Cardiac fibroblast (primary cell): ENCODE data around the gene GRID2.

Source experiments
- DNase-seq, 2 donors: peaks; one replicate each; pipeline versions ENCODE4 v3.0.0 to v3.0.0-alpha.2; 2010; ENCODE audit warnings: low read depth in 2 of 2
- H3K4me3 ChIP-seq, 2 donors: replicated peaks in 1 of 2; 1 replicate in 1 of 2; 2 replicates in 1 of 2; pipeline ENCODE4 v1.5.1; 2011; ENCODE audit warnings: low read depth in 2 of 2, low read length in 2 of 2, mild to moderate bottlenecking in 2 of 2, moderate library complexity in 1 of 2
- TF ChIP-seq, protein P1 (sequence below): IDR thresholded peaks from one replicate; pipeline ENCODE4 v1.5.1; 2011; ENCODE audit warnings: low read depth, mild to moderate bottlenecking, low read length, inconsistent platforms

The GRID2 gene

GRCh38 chr4:93730760-93731159, 1427.0 kb downstream of the GRID2 start:
- no peak for DNase-seq
- H3K4me3 ChIP-seq, result no peak overlapping the region
- TF ChIP-seq, protein P1, sequence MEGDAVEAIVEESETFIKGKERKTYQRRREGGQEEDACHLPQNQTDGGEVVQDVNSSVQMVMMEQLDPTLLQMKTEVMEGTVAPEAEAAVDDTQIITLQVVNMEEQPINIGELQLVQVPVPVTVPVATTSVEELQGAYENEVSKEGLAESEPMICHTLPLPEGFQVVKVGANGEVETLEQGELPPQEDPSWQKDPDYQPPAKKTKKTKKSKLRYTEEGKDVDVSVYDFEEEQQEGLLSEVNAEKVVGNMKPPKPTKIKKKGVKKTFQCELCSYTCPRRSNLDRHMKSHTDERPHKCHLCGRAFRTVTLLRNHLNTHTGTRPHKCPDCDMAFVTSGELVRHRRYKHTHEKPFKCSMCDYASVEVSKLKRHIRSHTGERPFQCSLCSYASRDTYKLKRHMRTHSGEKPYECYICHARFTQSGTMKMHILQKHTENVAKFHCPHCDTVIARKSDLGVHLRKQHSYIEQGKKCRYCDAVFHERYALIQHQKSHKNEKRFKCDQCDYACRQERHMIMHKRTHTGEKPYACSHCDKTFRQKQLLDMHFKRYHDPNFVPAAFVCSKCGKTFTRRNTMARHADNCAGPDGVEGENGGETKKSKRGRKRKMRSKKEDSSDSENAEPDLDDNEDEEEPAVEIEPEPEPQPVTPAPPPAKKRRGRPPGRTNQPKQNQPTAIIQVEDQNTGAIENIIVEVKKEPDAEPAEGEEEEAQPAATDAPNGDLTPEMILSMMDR, result no peak

DNA sequence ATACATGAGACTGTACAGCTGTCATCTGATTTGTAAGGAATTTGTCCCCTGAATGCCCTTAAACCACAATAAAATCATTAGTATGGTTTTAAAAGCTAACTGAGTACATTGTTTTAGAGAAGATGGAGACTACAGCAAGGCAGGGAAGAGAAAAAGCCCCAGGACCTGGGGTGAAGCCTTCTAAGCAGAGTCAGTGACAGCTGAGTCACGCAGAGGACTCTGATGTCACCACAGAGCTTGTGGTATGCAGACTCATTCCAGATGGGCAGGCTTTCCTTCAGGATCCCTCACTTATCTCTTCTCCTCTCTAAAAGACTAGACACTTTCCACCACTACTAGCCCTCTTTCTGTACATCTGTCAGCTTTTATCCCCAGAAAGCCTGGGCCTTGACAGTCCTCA, 1427.7 kb downstream of the GRID2 start:
- TF ChIP-seq, protein P1, result no peak
- H3K4me3 ChIP-seq, result no peak overlapping the region
- DNase-seq, result no peak

GRCh38 chr4:93732509-93732908, 1428.7 kb downstream of the GRID2 start:
- H3K4me3 ChIP-seq, result no peak overlapping the region
- no peak for DNase-seq
- TF ChIP-seq, protein P1, result no peak

GRCh38 chr4:93740890-93741289, 1437.1 kb downstream of the GRID2 start:
- H3K4me3 ChIP-seq, result no peak overlapping the region
- TF ChIP-seq, protein P1, result no peak
- no peak for DNase-seq

DNA sequence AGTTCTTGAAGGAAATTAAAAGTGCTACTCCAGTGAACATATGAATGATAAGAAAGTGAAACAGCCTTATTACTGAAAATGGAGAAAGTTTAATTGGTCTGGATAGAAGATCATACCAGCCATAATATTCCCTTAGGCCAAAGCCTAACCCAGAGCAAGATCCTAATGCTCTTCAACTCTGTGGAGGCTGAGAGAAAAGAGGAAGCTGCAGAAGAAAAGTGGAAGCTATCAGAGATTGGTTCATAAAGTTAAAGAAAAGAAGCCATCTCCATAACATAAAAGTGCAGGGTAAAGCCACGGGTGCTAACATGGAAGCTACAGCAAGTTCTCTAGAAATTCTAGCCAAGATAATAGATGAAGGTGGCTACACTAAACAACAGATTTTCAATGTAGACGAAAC, 1439.3 kb downstream of the GRID2 start:
- no peak for DNase-seq
- TF ChIP-seq, protein P1, result no peak

DNA sequence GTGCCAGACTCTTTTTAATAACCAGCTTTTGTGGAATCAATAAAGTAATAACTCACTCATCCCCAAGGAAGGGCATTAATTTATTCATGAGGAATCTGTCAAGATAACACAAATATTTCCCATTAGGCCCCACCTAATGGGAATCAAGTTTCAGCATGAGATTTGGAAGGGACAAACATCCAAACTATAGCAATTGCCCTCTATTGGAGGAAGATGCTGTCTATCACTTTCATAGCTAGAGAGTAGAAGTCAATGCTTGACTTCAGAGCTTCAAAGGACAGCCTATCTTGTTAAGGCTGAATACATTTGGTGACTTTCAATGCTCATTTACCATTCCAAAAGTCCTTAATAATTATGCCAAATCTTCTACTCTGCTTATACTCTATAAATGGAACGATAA, 1439.9 kb downstream of the GRID2 start:
- no peak for DNase-seq
- H3K4me3 ChIP-seq, result no peak overlapping the region
- TF ChIP-seq, protein P1, result no peak

More for the DNA sequence above, 1439.3 kb downstream of the GRID2 start:
- H3K4me3 ChIP-seq, result no peak overlapping the region

- no peak overlapping the region for H3K4me3 ChIP-seq
- no peak for DNase-seq
- TF ChIP-seq, protein P1, result no peak
These were observed 1441.2 kb downstream of the GRID2 start for GRCh38 chr4:93744961-93745360.
